ENCODE data around the gene FSIP2. TPM values are rescaled to one million over a fixed set of nuclear protein-coding genes. Genes with fewer than 3 reads are reported as not detected.

FSIP2 gene
- total and polyA plus RNA-seq, 2 of the 8 experiments (the other 6 are each of a cell fraction or from before 2014, with no cell fraction given), result 0.47 to 1.4 TPM

DNA sequence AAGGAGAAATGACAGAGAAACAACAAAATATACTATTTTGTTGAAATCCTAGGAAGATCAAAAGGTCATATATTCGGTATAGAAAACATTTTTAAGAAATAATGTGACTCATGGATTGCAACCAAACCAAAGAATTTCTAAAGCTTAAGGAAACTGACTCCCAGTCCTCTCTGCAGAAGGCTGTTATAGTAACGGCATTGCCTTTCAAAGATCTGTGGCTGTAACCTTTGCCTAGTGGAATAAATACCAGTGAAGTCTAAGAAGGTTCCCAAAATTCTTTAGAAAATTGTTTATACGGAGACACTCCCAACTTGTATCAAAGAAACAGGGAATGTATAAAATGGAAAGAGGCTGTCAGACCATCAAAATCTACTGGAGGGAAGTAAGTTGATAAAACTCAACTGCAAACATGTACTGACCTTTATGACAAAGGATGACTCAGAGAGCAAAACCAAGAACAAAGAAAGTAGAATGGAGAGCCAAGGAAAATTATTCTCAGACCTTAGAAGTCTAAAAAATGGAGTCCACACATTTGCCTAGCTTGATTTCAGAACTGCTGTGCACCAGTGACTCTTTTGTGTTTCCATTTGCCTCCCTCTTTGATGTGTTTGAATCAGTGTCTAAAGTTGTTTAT lies 48.6 kb upstream of the FSIP2 start (continued):
- no peak for TF ChIP-seq CBX8 (IDR thresholded peaks at IDR 0.05; ENCODE audit: borderline replicate concordance, low read depth, low read length)

Data from H1 (cell line).